KBM-7 (cell line): ENCODE measurements around the gene ACO2.
A peak's percentile ranks its signal among the peaks of the same experiment; 100 is the strongest.
"Not testable (repeated sequence)": the region's sequence is repeated elsewhere in the genome, so short reads cannot be mapped to it uniquely, and the experiment has no call there.

ENCODE experiments used
- DNase-seq: peaks from one replicate; pipeline ENCODE4 v3.0.0-alpha.2; 2015
- in situ Hi-C: fragments of 300-500 bp; cut with MboI; formaldehyde crosslinking; loops from 2 replicates; pipeline ENCODE4 v1.14.3; 2020; ENCODE audit warnings: low sequenced_read_pairs, low pct_unique_long_range_greater_than_20kb, mixed read lengths

The ACO2 gene

DNA sequence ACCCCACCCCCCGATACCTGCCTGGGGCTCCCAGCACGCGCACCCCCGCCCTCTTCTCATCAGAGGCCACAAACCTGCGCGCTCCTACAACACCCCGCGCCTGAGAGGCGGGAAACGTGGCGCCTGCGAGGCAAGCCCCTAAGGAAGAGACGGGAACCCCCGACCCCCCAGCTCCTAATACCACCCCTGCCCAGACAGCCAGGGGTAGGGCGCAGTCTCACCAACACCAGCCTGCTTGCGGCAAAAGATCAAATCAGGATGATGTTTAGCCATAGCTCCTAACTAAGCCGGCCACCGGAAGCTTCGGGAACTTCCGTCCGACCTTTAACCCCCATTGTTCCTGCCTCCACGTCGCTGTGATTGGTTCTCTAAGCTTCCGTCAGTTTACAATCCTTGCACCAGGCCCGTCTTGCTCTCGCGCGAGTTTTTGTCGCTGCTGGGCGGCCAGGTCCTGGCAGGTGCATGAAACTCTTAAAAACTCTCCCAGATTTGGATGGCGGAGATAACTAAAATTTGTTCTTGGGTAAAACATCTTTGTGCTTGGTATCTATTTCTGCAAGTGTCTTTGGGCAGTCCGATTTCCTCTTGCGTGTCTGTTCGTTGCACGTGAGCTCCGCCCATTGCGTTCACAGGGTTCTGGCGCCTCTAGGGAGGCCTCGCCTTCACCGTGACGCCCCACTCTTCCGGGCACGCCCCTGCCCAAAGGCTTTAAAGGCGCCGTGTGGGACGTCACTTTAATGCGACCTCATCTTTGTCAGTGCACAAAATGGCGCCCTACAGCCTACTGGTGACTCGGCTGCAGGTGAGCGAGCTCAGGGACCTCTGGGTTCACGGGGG is at the start of gene ACO2, which contains the start of gene PHF5A:
TSS of gene ACO2 (plus strand) at position 737 of the 837 bp plus-strand sequence. CDS start at position 767, 30 bp downstream.
TSS of gene PHF5A (minus strand) at position 312 of the 837 bp plus-strand sequence. CDS start at position 273, 39 bp downstream.
- DNase-seq, result peak; percentile 99
- in situ Hi-C loops, result no loop called here

DNA sequence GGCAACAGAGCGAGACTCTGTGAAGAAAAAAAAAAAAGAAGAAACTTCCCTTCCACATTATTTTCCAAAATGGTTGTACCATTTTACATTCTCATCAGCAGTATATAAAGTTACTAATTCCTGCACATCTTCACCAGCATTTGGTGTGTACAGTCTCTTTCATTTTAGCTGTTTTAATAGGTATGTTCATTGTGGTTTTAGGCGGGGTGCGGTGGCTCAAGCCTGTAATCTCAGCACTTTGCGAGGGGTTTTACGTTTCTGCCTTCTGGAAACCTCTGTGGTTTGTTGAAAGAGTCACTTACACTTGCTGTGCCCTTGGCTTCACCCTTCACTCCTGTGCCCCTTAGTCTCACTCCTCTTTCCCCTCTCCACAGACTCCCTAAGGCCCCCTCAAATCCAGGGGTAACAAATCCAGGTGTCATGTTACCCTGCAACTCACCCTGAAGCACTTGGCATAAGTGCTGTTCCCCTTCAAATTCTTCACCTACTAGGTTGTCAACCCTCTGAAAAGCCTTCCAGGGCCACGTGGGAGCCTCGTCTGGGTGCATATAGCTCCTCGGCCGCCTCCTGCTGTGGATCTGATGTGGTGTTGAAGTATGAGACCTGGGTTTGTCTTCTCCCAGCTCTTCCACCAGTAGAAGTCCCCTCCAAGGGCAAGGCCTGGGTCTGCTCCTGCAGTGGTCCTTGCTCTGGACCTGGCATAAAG is 43.1 kb upstream of the ACO2 start:
- DNase-seq, result no peak
- in situ Hi-C loops, result no loop called here

DNA sequence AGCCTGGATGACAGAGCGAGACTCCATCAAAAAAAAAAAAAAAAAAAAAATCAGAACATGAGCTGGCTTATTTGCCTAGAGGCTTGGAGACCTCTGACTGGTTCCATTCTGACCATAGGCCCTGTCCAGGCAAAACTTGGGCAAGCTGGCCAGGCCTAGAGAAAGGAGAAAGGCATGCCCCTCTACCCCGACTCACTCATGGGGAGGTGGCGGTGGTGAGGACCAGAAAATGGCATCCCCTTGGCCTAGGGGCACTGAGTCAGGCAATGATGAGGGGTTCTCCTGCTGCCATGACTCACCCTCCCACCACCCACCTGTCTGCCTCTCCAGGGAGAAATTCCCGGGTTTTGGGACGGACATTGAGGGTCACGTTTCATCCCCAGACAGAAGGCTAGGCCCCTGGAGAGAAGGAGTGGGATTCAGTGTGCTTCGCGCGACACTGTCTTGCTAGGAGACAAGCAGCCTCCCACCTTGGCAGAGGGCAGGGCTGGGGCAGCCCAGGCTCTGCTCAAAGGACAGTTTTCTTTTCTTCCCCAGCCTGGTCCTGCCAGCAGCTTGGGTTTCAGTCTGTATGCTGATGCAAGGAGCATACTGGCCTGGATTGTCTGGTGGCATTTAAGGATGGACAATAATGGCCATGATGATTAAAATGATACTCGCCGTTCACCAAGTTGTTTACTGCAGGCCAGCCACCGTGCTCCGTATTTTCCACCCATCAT is 39.5 kb upstream of the ACO2 start:
- DNase-seq, result no peak
- in situ Hi-C loops, result no loop called here

DNA sequence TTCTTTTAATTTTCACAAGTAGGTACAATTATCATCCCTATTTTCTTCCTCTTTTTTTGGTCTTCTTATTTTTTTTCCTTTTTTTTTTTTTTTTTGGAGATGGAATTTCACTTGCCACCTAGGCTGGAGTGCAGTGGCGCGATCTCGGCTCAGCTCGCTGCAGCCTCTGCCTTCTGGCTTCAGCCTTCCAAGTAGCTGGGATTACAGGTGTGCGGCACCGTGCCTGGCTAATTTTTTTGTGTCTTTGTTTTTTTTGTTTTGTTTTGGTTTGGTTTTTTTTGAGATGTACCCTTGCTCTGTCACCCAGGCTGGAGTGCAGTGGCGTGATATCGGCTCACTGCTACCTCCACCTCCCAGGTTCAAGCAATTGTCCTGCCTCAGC is 39.0 kb upstream of the ACO2 start:
- in situ Hi-C loops, result no loop called here
- DNase-seq, result no peak

DNA sequence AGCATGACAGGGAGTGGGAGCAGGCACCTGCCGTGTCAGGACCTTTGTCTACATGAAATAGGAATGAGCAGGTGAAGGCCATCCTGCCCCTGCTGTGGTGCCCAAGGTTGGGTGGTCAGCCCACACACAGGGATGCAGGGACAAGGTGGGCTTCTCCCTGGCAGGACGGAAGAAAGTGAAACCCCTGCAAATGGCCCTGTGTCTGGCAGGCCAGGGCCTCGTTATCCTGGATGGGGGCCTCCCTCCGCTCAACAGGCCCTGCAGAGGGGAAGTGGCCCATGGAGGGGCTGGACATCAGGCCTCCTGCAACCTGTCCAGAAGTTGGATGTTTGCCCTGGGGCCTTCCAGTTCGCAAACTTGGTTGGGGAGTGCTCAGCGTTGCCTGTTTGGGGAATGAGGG is 37.3 kb upstream of the ACO2 start:
- in situ Hi-C loops, result no loop called here
- no peak for DNase-seq

DNA sequence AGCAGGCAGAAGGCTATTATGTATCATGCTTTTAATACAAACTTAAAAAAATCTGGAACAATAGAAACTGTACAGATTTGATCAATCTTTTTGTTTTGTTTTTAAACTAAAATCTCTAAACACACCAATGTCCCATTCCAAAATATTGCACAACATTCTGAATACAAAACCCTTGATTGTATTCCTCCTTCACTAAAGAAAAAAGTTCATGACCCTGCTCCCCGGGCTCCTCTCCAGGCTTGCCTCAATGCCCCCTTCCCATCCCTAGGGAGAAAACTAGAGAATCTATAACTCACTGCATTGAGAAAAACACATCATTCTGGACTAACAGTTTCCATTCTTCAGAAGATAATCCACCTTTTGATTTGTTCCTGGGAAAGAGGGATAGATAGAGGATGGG is 35.4 kb upstream of the ACO2 start:
- in situ Hi-C loops, DNase-seq: not testable (repeated sequence)

DNA sequence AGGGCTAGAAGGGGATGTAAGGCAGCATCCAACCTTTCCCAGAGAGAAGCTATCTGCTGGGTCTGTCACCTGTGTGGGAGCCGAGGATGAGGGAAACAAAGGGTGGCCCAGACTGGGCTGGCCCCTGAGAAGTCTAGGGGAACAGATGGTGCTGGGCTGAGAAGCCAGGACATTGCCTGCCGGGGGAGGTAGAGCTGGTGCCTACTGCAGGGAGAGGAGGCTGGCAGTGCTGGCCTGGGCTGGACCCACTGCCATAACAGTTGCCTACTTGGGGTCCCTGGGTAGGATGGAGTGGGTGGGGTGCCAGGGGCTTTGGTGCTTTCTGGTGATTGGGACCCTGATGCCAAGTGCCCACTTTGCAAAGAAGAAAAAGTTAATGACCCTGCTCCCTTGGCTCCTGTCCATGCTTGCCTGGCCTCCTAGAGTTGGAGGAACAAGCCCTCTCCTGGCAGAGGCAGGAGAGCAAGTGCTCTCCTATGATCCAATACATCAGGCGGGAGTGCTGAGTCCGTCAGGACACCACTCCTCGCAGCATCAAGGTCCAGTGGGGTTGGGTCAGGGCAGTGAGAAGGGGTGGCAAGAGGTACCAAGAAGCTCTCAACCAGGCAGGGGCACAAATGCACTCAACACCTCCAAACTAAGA is 34.4 kb upstream of the ACO2 start:
- DNase-seq, in situ Hi-C loops: not testable (repeated sequence)

DNA sequence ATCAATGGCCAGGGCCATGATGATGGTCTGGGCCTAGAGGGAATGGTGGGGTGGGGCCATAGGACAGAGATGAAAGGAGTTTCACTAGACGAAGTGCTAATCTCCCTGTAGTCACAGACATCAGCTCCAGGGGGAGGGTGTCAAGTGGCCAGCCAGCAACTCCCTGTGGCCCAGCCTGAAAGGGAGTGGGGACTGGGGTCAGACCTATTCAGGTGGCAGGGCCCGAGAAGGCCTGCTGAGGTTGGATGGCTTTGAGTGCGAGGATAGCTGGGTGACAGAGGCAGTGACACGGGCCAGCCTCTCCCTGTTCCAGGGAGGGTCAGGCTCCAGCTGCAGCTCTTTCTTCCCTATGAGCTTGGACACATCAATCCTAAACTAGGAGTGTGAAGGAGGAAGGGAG is 33.4 kb upstream of the ACO2 start:
- in situ Hi-C loops, result no loop called here
- DNase-seq, result no peak

DNA sequence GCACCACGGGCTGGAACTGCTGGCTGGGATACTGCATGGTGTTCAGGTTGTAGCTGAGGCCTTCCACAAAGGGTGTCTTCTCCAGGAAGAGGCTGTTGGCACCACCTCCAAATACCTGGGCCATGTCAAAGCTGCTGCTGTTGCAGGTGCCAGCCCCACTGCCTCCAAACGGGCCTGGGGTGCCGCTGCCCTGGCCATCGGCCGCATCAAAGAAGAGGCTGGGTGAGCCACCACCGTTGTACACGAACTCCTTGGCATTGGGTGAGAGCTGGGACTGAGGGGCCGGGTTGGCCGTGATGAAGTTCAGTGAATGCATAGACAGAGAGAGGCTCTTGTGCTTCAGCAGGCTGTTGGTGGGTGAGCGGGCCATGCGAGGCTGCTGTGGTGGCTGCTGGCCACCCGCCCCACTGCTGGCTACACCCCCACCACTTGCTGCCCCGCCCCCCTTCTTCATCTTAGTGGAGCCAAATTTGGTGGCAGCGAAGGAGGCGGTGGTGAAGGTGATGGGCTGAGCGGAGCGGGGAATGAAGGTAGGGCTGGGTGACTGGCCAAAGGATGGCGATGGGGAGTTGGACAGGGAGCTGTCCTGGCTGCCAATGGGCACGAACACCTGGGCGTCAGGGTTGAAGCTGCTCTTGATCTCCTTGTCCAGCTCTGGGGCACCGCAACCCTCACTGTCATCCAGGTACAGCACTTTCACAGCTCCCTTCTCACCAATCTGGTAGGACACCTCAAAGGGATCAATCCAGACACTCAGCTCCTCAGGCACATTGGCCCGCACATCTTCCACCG is 32.4 kb upstream of the ACO2 start:
- DNase-seq, result no peak
- in situ Hi-C loops, result no loop called here

DNA sequence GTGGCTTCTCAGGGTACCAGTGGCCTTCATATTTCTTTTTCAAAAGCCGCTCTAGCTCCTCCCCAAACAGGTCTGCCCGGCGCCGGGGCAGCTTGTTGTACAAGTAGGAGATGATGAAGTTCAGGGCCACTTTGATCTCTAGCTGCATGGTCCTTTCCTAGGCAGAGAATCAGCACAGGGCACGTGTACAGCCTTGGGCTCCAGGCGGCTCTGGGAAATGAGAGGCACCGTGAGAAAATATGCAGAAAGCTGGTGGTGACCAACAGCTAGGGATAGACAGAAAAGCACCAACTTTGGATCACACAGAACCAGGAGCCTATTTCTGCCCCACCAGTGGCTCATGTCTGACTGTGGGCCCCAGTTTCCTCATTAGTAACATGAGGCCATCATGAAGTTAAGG is 31.7 kb upstream of the ACO2 start:
- no peak for DNase-seq
- in situ Hi-C loops, result no loop called here

DNA sequence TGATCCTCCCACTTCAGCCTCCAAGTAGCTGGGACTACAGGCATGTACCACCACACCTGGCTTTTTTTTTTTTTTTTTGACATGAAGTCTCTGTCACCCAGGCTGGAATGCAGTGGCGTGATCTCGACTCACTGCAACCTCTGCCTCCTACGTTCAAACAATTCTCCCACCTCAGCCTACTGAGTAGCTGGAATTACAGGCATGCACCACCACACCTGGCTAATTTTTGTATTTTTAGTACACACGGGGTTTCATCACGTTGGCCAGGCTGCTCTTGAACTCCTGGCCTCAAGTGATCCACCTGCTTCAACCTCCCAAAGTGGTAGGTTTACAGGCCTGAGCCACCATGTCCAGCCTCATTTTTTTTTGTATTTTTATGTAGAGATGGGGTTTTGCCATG is 28.4 kb upstream of the ACO2 start:
- in situ Hi-C loops, DNase-seq: not testable (repeated sequence)

DNA sequence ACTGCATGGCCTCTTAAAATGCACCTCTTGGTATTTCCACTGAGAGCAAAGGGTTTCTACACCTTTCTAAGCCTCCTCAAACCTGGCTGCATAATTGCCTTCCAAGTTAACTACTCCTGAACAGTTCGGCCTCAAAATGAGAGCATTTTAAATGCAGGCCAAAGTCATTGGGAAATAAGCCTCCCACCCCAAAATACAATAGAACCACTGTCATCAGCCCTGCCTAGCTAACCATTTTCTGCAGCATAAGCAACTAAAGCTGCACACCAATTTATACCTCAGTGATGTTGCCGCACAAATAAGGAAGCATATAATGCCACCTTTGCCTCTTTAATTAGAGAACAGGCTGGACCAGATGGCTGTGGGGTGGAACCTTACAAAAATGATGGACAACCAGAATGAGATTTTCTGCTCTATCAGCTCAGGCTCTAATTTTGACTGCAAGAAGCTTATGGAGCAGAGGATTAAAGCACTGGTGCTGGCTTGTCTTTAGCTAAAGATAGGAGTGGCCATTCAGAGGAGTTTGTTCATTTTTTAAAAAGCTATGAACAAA is 26.6 kb upstream of the ACO2 start:
- DNase-seq, result no peak
- in situ Hi-C loops, result no loop called here

DNA sequence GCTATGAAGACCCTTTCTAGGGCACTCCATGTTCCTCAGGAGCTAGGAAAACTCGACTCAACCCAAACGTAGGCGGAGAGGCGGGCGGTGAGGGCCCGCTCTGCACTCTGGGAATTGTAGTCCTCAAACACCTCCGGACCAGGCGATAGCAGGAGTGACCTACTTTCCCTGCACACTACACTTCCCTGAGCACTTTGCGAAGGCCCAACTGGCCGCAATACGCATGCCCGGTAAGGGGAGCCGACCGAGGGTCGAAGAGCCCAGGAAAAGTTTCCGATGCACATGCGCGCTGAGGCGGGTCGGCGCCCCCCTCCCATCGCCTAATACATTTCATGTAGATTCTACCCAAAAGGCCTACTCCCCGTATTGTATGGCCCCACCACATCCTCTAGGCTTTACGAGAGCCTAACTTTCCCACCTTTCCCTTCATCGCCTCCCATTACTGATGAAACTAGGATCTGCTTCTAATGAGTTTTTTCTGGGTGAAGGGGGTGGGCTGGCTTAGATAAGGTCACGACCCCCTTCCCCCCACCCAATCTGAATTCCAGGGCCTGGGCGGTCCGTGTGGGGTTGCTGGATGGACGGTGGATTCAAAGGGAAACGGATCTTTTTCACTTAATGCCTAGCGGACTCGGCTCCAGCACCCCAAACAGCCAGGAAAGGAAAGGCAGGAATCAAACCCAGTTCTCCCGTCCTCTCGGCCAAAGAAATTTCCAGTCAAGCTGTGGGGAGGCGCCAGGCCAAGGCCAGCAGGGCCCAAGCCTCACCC is 24.4 kb upstream of the ACO2 start:
- in situ Hi-C loops, result no loop called here
- DNase-seq, result peak; percentile 96

DNA sequence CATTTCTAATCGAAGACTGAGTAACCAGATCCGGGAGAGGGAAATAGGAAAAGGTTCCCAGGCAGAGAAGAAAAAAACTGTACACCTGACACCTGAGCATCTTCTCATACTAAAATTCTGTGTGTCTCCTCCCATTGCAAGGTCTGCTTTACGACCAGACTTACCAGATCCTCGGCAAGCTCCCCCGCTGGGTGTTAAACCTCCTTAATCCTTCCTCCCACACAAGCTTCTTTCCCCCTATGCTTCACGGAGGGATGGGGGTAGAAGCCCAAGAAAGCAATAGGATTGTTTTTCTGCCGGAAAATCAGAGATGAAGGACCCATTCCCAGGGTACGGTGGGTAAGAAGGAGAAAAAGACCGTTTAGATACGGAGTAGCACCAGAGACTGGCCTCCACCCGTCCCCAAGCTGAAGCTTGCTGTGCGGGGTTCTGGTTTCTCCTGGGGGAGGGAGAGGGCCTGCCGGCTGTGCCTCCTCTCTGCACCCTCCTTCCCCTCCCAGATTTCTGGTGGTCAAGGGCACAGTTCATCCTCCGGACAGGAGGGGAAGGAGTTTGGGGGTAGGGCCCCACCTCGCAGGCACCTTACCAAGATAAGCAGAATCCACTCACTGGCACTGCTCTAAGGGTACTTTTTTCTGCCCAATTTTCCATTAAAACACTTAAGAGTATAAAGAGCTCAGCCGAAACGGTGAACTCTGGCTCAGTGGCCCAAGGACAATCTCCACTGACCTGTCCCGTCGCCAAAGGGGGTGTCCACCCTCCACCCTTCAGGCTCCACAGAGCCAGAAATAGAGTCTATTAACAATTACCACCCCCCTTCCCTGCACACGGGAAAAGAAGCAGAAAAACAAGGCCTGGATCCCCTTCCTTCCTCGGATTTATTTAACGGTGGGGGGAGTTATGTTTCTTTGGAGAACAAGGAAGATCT is 23.5 kb upstream of the ACO2 start:
- peak; percentile 66 for DNase-seq
- in situ Hi-C loops, result no loop called here

DNA sequence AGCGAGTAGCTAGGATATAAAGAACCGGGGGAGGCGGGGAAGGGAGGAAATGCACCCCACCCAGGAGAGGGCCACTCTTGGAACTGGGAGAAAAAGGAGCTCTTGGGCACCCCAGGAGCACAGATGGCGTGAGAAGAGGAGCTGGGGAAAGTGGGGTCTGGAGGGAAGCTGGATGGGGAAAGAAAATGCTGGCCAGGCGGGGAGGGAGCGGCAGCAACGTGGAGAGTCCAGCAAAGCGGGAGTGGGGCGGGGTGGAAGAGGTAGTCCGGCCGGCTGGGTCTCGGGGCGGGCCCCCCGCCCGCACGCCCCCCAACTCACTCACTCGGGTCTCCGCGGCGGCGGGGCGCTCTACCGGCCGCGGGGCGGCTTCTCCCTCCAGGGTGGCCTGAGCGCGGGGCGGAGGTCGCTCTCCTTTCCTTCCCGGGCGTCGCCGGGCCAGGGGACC is 22.8 kb upstream of the ACO2 start:
- DNase-seq, result peak; percentile 35
- in situ Hi-C loops, result no loop called here

DNA sequence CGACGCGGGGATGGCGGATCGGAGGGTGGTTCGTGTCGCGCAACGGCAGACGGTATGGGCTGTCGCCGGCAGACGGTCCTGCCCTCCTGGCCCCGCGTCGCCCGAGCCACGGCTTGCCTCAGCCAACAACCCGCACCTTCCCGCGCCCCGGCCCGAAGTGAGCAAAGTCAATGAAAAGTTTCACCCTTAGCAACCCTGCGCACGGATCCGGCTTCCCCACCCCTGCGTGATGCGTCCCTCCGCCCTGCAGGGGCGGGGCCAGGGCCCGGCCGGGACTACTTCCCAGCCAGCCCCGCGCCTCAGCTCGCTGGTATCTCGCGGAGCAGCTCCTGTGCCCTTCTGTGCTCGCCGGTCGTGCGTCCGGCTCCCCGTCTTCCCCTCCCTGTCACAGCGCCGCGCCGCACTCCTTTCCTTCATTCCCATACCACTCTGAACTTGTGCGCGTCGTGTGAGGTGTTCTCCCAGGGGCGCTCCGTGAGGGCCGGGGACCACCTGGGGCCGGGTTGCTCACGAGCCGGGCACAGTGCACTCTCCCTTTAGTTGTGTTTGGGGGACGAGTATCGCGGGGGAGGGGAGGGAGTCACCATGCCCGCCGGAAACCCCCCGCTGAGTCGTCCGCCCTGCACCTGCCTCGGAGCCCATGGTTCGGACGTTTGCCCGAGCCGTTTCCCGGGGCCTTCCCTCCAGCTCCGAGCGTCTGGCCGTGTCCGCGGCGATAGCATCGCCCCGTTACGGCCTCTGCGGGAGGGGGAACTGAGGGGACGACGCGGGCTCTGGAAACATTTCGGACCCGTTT is 22.1 kb upstream of the ACO2 start, which contains the start of gene TOB2:
TSS of gene TOB2 (minus strand) at position 163 of the 796 bp plus-strand sequence. CDS start 9,456 bp downstream, outside the sequence.
- in situ Hi-C loops, result no loop called here
- peak; percentile 95 for DNase-seq
